GM12801 (cell line): ENCODE data around the gene GALP.

Experiments used
- TF ChIP-seq, protein P1 (sequence below): IDR thresholded peaks from one replicate; pipeline ENCODE4 v1.5.1; 2011; ENCODE audit warnings: control low read depth; ENCODE audit not compliant: insufficient read length; ENCODE audit errors: extremely low read depth

Gene GALP

DNA sequence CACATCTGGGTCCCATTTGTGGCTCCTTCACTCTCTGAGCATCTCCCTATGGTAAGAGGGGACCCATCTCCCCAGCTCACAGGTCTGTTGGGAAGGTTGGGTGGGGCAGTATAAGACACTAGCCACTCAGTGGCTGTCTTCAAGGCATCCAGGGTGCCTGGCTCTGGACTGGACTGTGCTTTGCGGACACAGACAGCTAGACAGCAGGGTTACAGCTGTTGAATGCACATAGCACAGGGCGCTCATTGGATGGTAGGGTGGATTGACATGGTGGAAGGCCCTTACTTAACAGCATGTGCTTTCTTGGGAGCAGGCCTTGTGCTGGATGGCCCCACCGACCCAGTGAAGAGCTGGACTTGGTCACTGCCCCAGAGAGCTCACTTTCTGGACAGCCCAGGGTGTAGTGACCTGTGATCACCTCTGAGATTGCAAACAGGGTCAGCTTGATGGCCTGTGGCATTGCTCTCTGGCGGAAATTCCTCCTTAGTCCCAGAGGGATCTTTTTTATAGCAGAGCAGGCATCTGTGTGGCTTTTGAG, 32.8 kb upstream of the GALP start:
- TF ChIP-seq, protein P1, sequence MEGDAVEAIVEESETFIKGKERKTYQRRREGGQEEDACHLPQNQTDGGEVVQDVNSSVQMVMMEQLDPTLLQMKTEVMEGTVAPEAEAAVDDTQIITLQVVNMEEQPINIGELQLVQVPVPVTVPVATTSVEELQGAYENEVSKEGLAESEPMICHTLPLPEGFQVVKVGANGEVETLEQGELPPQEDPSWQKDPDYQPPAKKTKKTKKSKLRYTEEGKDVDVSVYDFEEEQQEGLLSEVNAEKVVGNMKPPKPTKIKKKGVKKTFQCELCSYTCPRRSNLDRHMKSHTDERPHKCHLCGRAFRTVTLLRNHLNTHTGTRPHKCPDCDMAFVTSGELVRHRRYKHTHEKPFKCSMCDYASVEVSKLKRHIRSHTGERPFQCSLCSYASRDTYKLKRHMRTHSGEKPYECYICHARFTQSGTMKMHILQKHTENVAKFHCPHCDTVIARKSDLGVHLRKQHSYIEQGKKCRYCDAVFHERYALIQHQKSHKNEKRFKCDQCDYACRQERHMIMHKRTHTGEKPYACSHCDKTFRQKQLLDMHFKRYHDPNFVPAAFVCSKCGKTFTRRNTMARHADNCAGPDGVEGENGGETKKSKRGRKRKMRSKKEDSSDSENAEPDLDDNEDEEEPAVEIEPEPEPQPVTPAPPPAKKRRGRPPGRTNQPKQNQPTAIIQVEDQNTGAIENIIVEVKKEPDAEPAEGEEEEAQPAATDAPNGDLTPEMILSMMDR: no peak

DNA sequence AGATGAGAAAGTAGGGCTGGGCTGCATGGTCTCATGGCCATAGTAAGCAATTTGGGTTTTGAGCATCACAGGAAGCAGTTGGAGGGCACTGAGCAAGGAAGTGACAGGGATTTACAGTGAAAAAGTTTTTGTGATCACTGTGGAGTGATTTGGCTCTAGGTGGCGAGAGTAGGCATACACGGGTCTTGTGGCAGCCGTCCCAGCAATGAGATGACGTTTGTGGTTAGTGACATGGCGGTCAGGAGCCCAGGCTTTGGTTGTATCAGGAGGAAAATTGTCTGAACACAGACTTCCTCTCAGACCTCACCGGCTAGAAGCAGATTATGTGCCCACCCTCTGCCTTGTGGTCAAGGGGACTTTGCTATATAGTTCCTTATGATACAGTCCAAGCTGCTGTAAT, 31.4 kb upstream of the GALP start:
- TF ChIP-seq, protein P1: no peak

DNA sequence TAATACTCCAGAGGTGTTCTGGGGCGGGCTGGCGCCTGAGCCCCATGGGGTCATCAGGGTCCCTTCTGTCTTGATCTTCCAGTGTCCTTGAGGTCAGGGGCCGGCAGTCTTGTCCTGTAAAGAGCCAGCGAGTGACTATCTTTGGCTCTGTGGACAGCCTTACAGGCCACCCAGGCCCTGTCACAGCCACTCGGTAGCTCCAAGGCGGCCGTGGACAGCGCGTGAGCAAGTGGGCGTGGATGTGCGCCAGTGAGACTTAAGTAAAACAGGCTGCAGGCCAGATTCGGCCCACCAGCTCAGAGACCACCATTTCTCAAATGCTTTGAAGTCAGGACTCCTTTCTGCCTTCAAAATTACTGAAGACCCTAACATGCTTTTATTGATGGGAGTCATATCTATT, 31.0 kb upstream of the GALP start:
- TF ChIP-seq, protein P1: no peak

DNA sequence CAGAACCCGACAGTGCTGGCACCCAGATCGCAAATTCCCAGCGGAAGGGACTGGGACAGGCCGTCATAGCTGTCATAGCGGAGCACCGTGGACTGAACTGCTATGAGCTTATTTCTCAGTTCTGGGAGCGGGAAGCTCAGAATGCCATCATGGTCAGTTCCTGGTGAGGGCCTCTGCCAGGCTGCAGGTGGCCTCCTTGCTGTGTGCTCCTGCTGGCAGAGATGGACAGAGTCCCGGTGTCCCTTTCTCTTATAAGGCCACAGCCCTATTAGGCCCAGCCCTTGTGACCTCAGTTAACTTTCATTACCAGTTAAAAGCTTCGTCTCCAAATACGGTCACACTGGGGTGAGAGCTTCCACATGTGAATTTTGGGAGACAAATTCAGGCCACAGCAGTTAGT, 30.1 kb upstream of the GALP start:
- TF ChIP-seq, protein P1: no peak

DNA sequence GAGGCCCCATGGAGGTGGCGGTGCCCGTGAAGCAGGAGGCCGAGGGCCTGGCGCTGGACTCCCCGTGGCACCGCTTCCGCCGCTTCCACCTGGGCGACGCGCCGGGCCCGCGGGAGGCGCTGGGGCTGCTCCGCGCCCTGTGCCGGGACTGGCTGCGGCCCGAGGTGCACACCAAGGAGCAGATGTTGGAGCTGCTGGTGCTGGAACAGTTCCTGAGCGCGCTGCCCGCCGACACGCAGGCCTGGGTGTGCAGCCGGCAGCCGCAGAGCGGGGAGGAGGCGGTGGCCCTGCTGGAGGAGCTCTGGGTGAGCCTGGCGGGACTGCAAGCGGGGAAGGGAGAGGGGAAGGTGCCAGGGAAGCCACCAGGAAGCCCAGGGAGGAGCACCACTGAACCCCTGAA, 28.9 kb upstream of the GALP start:
- TF ChIP-seq, protein P1: no peak

DNA sequence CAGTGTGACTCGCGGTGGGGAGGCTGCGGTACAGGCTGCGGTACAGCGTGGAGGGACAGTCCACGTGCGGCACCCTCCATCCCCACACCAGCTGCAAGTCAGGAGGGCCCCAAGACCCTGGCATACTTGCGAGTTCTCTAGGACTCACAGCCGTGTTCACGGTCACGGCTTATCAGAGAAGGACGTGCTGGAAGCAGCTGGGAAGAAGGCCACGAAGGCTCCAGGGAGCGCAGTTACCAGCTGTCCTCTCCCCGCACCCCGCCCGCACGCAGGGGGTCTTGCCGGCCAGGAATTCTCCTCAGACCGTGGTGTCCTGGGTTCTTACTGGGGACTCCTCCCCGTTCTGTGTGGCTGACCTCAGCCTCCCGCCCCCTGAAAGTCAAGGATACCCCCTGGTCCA, 28.5 kb upstream of the GALP start:
- TF ChIP-seq, protein P1: no peak

DNA sequence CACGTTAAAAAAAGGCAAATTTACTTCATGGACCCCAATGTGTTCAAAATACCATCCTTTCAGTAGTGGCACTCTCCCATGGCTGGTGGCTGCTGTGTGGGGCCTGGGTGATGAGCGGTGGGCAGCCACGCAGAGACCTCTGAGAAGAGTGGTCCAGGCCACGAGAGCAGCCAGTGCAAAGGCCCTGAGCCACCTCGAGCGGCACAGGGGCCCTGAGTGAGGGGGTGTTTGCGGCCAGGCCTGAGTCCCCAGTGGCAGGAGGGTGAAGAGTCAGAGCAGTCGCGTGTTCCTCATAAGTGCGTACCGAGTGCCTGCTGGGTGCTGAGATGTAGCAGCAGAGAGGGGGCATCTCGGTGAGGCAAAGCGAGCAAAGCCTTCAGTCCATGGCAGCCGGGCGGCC, 27.7 kb upstream of the GALP start:
- TF ChIP-seq, protein P1: no peak

DNA sequence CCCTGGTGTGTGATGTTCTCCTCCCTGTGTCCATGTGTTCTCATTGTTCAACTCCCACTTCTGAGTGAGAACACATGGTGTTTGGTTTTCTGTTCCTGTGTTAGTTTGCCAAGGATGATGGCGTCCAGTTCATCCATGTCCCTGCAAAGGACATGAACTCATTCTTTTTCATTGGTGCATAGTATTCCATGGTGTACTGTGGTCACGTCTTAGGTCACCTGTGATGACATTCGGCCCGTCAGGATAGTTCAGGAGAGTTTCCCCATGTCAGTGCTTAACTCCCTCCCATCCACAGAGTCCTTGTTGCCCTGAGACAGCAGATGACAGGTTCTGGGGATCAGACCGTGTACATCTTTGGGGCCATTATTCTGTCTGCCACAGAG, 26.2 kb upstream of the GALP start:
- TF ChIP-seq, protein P1: no peak
